Measurements from ENCODE around the gene CAPZA1. TPM values are rescaled to one million over a fixed set of nuclear protein-coding genes. Genes with fewer than 3 reads are reported as not detected.

Gene CAPZA1
- total RNA-seq, 2 experiments from 2014 or later: 234 TPM

- Histone ChIP-seq H3K4me2 (ENCODE audit: low read length) (no peak overlapping the region), H3K9me3 (ENCODE audit: low read length) (no peaks in the 10 kb centered on the region), H3K4me1 (ENCODE audit: insufficient read depth, low read length, poor library complexity, severe bottlenecking) (peaks cover 29% of the 10 kb centered on the region), H2AFZ (ENCODE audit: low read length) (no peak overlapping the region), H3K4me3 (ENCODE audit: low read depth, low read length, poor library complexity, severe bottlenecking) (no peak overlapping the region), H3K9me2 (ENCODE audit: insufficient read depth, low read length) (no peaks in the 10 kb centered on the region), H3K36me3 (ENCODE audit: insufficient read depth, low read length) (no peaks in the 10 kb centered on the region), H4K20me1 (ENCODE audit: insufficient read depth, low read length) (no peaks in the 10 kb centered on the region), H3K79me2 (ENCODE audit: insufficient read depth, low read depth, low read length) (no peaks in the 10 kb centered on the region), H3K27ac (ENCODE audit: low read depth, low read length, poor library complexity, severe bottlenecking) (no peak overlapping the region)
- no peak for DNase-seq (ENCODE audit: low spot score)
- no TSS peak for BruUV-seq (replicated peaks)
- CTCF ChIA-PET (ENCODE audit: unreplicated experiment): interaction anchor here (0.8 to 2.2 kb wide), 3 partner anchors 34 to 317 kb away, joined by 3 to 7 read pairs (median 3); partner anchors contain the start of gene MOV10
- POLR2A ChIA-PET: interaction anchor here (0.5 to 1.2 kb wide), 5 partner anchors 36 to 375 kb away, joined by 3 to 4 read pairs (median 4); no protein-coding TSS in a partner anchor
- TF ChIP-seq EZH2phosphoT487 (IDR thresholded peaks at IDR 0.05; ENCODE audit: borderline replicate concordance, low read depth, low read length): no peak
- intact Hi-C loops (cut with micrococcal nuclease; ENCODE audit: unreplicated experiment): no loop called here
These were observed 88.4 kb downstream of the CAPZA1 start for GRCh38 chr1:112708002-112708448.

GRCh38 chr1:112708489-112708888 lies 88.9 kb downstream of the CAPZA1 start:
- no peaks in the 10 kb centered on the region for H3K9me3 ChIP-seq (ENCODE audit: low read length)
- intact Hi-C loops (cut with micrococcal nuclease; ENCODE audit: unreplicated experiment): no loop called here
- no peaks in the 10 kb centered on the region for H3K36me3 ChIP-seq (ENCODE audit: insufficient read depth, low read length)
- TF ChIP-seq CTCF (conservative IDR thresholded peaks at IDR 0.05; ENCODE audit: low read length) (no peak), EZH2phosphoT487 (IDR thresholded peaks at IDR 0.05; ENCODE audit: borderline replicate concordance, low read depth, low read length) (no peak)
- no peaks in the 10 kb centered on the region for H3K9me2 ChIP-seq (ENCODE audit: insufficient read depth, low read length)
- H3K4me1 ChIP-seq (ENCODE audit: insufficient read depth, low read length, poor library complexity, severe bottlenecking): peaks cover 30% of the 10 kb centered on the region
- no peak overlapping the region for H2AFZ ChIP-seq (ENCODE audit: low read length)
- H3K79me2 ChIP-seq (ENCODE audit: insufficient read depth, low read depth, low read length): no peaks in the 10 kb centered on the region
- H3K27ac ChIP-seq (ENCODE audit: low read depth, low read length, poor library complexity, severe bottlenecking): no peak overlapping the region
- H4K20me1 ChIP-seq (ENCODE audit: insufficient read depth, low read length): no peaks in the 10 kb centered on the region
- no peak for DNase-seq (ENCODE audit: low spot score)
- H3K4me2 ChIP-seq (ENCODE audit: low read length): no peak overlapping the region
- BruUV-seq (replicated peaks): no TSS peak
- CTCF ChIA-PET (ENCODE audit: unreplicated experiment): interaction anchor here (2.2 kb wide), 1 partner anchor 317 kb away, joined by 7 read pairs; no protein-coding TSS in a partner anchor
- no peak overlapping the region for H3K4me3 ChIP-seq (ENCODE audit: low read depth, low read length, poor library complexity, severe bottlenecking)
- POLR2A ChIA-PET: interaction anchor here (0.5 to 1.2 kb wide), 4 partner anchors 36 to 375 kb away, joined by 3 to 4 read pairs (median 4); no protein-coding TSS in a partner anchor

- no peak overlapping the region for H3K4me3 ChIP-seq (ENCODE audit: low read depth, low read length, poor library complexity, severe bottlenecking)
- CTCF ChIA-PET (ENCODE audit: unreplicated experiment): no interaction called here
- TF ChIP-seq EZH2phosphoT487 (IDR thresholded peaks at IDR 0.05; ENCODE audit: borderline replicate concordance, low read depth, low read length) (no peak), CTCF (conservative IDR thresholded peaks at IDR 0.05; ENCODE audit: low read length) (no peak)
- intact Hi-C loops (cut with micrococcal nuclease; ENCODE audit: unreplicated experiment): no loop called here
- H3K9me3 ChIP-seq (ENCODE audit: low read length): no peaks in the 10 kb centered on the region
- POLR2A ChIA-PET: interaction anchor here (1.0 to 1.2 kb wide), 3 partner anchors 36 to 314 kb away, joined by 3 to 4 read pairs (median 3); partner anchors contain the start of genes CTTNBP2NL and MOV10
- H3K27ac ChIP-seq (ENCODE audit: low read depth, low read length, poor library complexity, severe bottlenecking): no peak overlapping the region
- no peak overlapping the region for H3K4me2 ChIP-seq (ENCODE audit: low read length)
- H4K20me1 ChIP-seq (ENCODE audit: insufficient read depth, low read length): no peaks in the 10 kb centered on the region
- H3K9me2 ChIP-seq (ENCODE audit: insufficient read depth, low read length): no peaks in the 10 kb centered on the region
- H2AFZ ChIP-seq (ENCODE audit: low read length): no peak overlapping the region
- H3K4me1 ChIP-seq (ENCODE audit: insufficient read depth, low read length, poor library complexity, severe bottlenecking): peaks cover 30% of the 10 kb centered on the region
- no TSS peak for BruUV-seq (replicated peaks)
- no peaks in the 10 kb centered on the region for H3K79me2 ChIP-seq (ENCODE audit: insufficient read depth, low read depth, low read length)
- no peak for DNase-seq (ENCODE audit: low spot score)
- no peaks in the 10 kb centered on the region for H3K36me3 ChIP-seq (ENCODE audit: insufficient read depth, low read length)
These were observed 90.5 kb downstream of the CAPZA1 start for GRCh38 chr1:112710159-112710558.

Data from OCI-LY7 (cell line).